Lower leg skin (tissue), 3 donors: Measurements from ENCODE around the gene S1PR3.

Experiments used
- CTCF ChIP-seq, 3 donors: fragments of 450-650 bp; IDR thresholded peaks; one replicate each; pipeline ENCODE4 v1.5.1; 2016; ENCODE audit warnings: antibody characterized with exemption in 3 of 3, mild to moderate bottlenecking in 3 of 3, moderate library complexity in 2 of 3
- POLR2A ChIP-seq, 2 donors: fragments of 450-650 bp; IDR thresholded peaks; one replicate each; pipeline ENCODE4 v1.6.1; 2016 to 2017; ENCODE audit warnings: antibody characterized with exemption in 2 of 2, mild to moderate bottlenecking in 1 of 2, moderate library complexity in 1 of 2

- TF ChIP-seq CTCF (IDR thresholded peaks at IDR 0.05) (no peak), POLR2A (IDR thresholded peaks at IDR 0.05) (no peak)
Measured at GRCh38 chr9:88984543-88984883, 6.8 kb upstream of the S1PR3 start.
